Measurements from ENCODE around the gene C19orf85.
"Not testable (repeated sequence)": the region's sequence is repeated elsewhere in the genome, so short reads cannot be mapped to it uniquely, and the experiment has no call there.

C19orf85 gene

GRCh38 chr19:55455576-55456235 lies 8.8 kb downstream of the C19orf85 start:
- no peak for DNase-seq

GRCh38 chr19:55454787-55455243 lies 9.7 kb downstream of the C19orf85 start:
- no peak for DNase-seq

GRCh38 chr19:55453511-55454260 lies 10.9 kb downstream of the C19orf85 start:
- no peak for DNase-seq

GRCh38 chr19:55452749-55453346 lies 11.7 kb downstream of the C19orf85 start:
- peak; percentile 72 for DNase-seq

GRCh38 chr19:55451965-55452748 lies 12.4 kb downstream of the C19orf85 start:
- no peak for DNase-seq

- DNase-seq = no peak
These were observed 13.2 kb downstream of the C19orf85 start for GRCh38 chr19:55451163-55451964.

- DNase-seq = no peak
These were observed 15.1 kb downstream of the C19orf85 start for GRCh38 chr19:55449469-55449868.

- DNase-seq = not testable (repeated sequence)
These were observed 16.4 kb downstream of the C19orf85 start for GRCh38 chr19:55448175-55448490.

GRCh38 chr19:55447421-55448174 lies 17.0 kb downstream of the C19orf85 start:
- no peak for DNase-seq

- no peak for DNase-seq
These were observed 18.5 kb downstream of the C19orf85 start for GRCh38 chr19:55446060-55446459.

GRCh38 chr19:55444646-55445045 lies 19.9 kb downstream of the C19orf85 start:
- DNase-seq = no peak

- no peak for DNase-seq
These were observed 20.6 kb downstream of the C19orf85 start for GRCh38 chr19:55443824-55444480.

- DNase-seq = no peak
These were observed 21.3 kb downstream of the C19orf85 start, which contains the start of gene SHISA7 for GRCh38 chr19:55443045-55443823. Gene SHISA7 (minus strand): TSS chr19:55443300. CDS start chr19:55442863, 437 bp downstream.

- no peak for DNase-seq
These were observed 22.1 kb downstream of the C19orf85 start for GRCh38 chr19:55442372-55442961.

GRCh38 chr19:55441692-55442321 lies 22.7 kb downstream of the C19orf85 start:
- DNase-seq = no peak

- no peak for DNase-seq
These were observed 23.2 kb downstream of the C19orf85 start for GRCh38 chr19:55441319-55441691.

- no peak for DNase-seq
These were observed 24.0 kb downstream of the C19orf85 start for GRCh38 chr19:55440411-55441105.

GRCh38 chr19:55439052-55439451 lies 25.5 kb downstream of the C19orf85 start:
- no peak for DNase-seq

- DNase-seq = peak; percentile 70
These were observed 27.1 kb downstream of the C19orf85 start for GRCh38 chr19:55437410-55437809.
